Loucy (cell line): ENCODE measurements around the gene NMUR1.

Source experiments
- EZH2phosphoT487 ChIP-seq: fragments of 200-600 bp; IDR thresholded peaks from 2 replicates; pipeline ENCODE4 v1.6.1; 2018; ENCODE audit warnings: antibody characterized with exemption, mild to moderate bottlenecking, moderate library complexity, borderline replicate concordance
- TF ChIP-seq, protein P1 (sequence below): fragments of 200-600 bp; sonication (generic); conservative IDR thresholded peaks from 2 replicates; pipeline ENCODE4 v1.5.1; 2014; ENCODE audit warnings: mild to moderate bottlenecking, antibody characterized with exemption, low read length

DNA sequence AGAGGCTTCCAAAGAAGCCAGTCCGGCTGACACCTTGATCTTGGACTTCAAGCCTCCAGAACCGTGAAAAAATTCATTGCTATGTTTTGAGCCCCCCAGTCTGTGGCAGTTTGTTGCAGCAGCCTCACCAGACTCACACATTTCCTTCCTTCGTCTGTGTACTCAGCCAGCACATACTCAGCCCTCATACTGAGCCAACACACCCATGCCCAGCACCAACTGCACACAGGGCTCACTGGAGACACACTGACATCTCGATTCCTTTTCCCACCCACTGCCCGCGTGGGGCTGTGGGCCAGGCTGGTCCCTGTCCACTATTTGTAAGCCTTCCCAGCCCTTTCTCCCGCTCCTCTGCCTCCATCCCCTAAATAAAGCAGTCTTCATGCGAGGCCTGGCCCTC lies 24.1 kb upstream of the NMUR1 start:
- TF ChIP-seq, protein P1, sequence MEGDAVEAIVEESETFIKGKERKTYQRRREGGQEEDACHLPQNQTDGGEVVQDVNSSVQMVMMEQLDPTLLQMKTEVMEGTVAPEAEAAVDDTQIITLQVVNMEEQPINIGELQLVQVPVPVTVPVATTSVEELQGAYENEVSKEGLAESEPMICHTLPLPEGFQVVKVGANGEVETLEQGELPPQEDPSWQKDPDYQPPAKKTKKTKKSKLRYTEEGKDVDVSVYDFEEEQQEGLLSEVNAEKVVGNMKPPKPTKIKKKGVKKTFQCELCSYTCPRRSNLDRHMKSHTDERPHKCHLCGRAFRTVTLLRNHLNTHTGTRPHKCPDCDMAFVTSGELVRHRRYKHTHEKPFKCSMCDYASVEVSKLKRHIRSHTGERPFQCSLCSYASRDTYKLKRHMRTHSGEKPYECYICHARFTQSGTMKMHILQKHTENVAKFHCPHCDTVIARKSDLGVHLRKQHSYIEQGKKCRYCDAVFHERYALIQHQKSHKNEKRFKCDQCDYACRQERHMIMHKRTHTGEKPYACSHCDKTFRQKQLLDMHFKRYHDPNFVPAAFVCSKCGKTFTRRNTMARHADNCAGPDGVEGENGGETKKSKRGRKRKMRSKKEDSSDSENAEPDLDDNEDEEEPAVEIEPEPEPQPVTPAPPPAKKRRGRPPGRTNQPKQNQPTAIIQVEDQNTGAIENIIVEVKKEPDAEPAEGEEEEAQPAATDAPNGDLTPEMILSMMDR: no peak
- TF ChIP-seq EZH2phosphoT487: no peak
